ENCODE data around the gene SCEL.

The SCEL gene

GRCh38 chr13:77623806-77624205 is 88.3 kb downstream of the SCEL start:
- Histone ChIP-seq H3K79me2 (ENCODE audit: low read length) (no peaks in the 10 kb centered on the region), H3K36me3 (replicated peaks; ENCODE audit: insufficient read depth, low read length) (no peaks in the 10 kb centered on the region), H2AFZ (ENCODE audit: low read length) (no peak overlapping the region), H3K4me3 (ENCODE audit: low read length) (no peak overlapping the region), H3K27me3 (replicated peaks; ENCODE audit: insufficient read depth, low read length) (no peaks in the 10 kb centered on the region), H3K9me2 (replicated peaks; ENCODE audit: insufficient read depth, low read length) (no peaks in the 10 kb centered on the region), H3K4me2 (ENCODE audit: low read depth, low read length) (no peak overlapping the region), H3K27ac (ENCODE audit: low read length) (no peak overlapping the region), H3K9me3 (replicated peaks; ENCODE audit: insufficient read depth, low read length) (no peaks in the 10 kb centered on the region), H3F3A (ENCODE audit: insufficient read depth, low read length) (no peaks in the 10 kb centered on the region), H4K20me1 (ENCODE audit: insufficient read depth, low read length) (no peaks in the 10 kb centered on the region), H3K9ac (ENCODE audit: low read length) (no peak overlapping the region), H3K4me1 (ENCODE audit: low read length) (no peaks in the 10 kb centered on the region)
- no peak for TF ChIP-seq EZH2 (optimal IDR thresholded peaks at IDR 0.05; ENCODE audit: low read depth, low read length)
- no peak for TF ChIP-seq EZH2phosphoT487 (IDR thresholded peaks at IDR 0.05; ENCODE audit: low read length)
- TF ChIP-seq CTCF (IDR thresholded peaks at IDR 0.05; ENCODE audit: low read length): no peak
- no peak for DNase-seq

GRCh38 chr13:77628170-77628569 is 92.7 kb downstream of the SCEL start:
- Histone ChIP-seq H3K27ac (ENCODE audit: low read length) (no peak overlapping the region), H3K4me1 (ENCODE audit: low read length) (no peaks in the 10 kb centered on the region), H3K4me3 (ENCODE audit: low read length) (no peak overlapping the region), H3K9ac (ENCODE audit: low read length) (no peak overlapping the region), H3K9me2 (replicated peaks; ENCODE audit: insufficient read depth, low read length) (no peaks in the 10 kb centered on the region), H3K36me3 (replicated peaks; ENCODE audit: insufficient read depth, low read length) (no peaks in the 10 kb centered on the region), H3F3A (ENCODE audit: insufficient read depth, low read length) (no peaks in the 10 kb centered on the region), H2AFZ (ENCODE audit: low read length) (no peak overlapping the region), H3K79me2 (ENCODE audit: low read length) (no peaks in the 10 kb centered on the region), H4K20me1 (ENCODE audit: insufficient read depth, low read length) (no peaks in the 10 kb centered on the region), H3K27me3 (replicated peaks; ENCODE audit: insufficient read depth, low read length) (no peaks in the 10 kb centered on the region), H3K4me2 (ENCODE audit: low read depth, low read length) (no peak overlapping the region), H3K9me3 (replicated peaks; ENCODE audit: insufficient read depth, low read length) (no peaks in the 10 kb centered on the region)
- TF ChIP-seq EZH2phosphoT487 (IDR thresholded peaks at IDR 0.05; ENCODE audit: low read length): no peak
- TF ChIP-seq EZH2 (optimal IDR thresholded peaks at IDR 0.05; ENCODE audit: low read depth, low read length): no peak
- no peak for TF ChIP-seq CTCF (IDR thresholded peaks at IDR 0.05; ENCODE audit: low read length)
- DNase-seq: no peak

GRCh38 chr13:77637588-77637987 is 102.1 kb downstream of the SCEL start:
- no peak overlapping the region for H2AFZ ChIP-seq (ENCODE audit: low read length)

More at GRCh38 chr13:77637588-77637987, 102.1 kb downstream of the SCEL start:
- no peak for DNase-seq
- no peaks in the 10 kb centered on the region for H4K20me1 ChIP-seq (ENCODE audit: insufficient read depth, low read length)
- no peak overlapping the region for H3K27ac ChIP-seq (ENCODE audit: low read length)
- no peak overlapping the region for H3K4me2 ChIP-seq (ENCODE audit: low read depth, low read length)
- no peaks in the 10 kb centered on the region for H3K79me2 ChIP-seq (ENCODE audit: low read length)
- no peaks in the 10 kb centered on the region for H3K9me3 ChIP-seq (replicated peaks; ENCODE audit: insufficient read depth, low read length)
- no peaks in the 10 kb centered on the region for H3K36me3 ChIP-seq (replicated peaks; ENCODE audit: insufficient read depth, low read length)
- no peaks in the 10 kb centered on the region for H3K27me3 ChIP-seq (replicated peaks; ENCODE audit: insufficient read depth, low read length)
- no peaks in the 10 kb centered on the region for H3K4me1 ChIP-seq (ENCODE audit: low read length)
- H3K9me2 ChIP-seq (replicated peaks; ENCODE audit: insufficient read depth, low read length): no peaks in the 10 kb centered on the region
- no peak overlapping the region for H3K4me3 ChIP-seq (ENCODE audit: low read length)
- no peaks in the 10 kb centered on the region for H3F3A ChIP-seq (ENCODE audit: insufficient read depth, low read length)
- TF ChIP-seq CTCF (IDR thresholded peaks at IDR 0.05; ENCODE audit: low read length) (no peak), EZH2 (optimal IDR thresholded peaks at IDR 0.05; ENCODE audit: low read depth, low read length) (no peak), EZH2phosphoT487 (IDR thresholded peaks at IDR 0.05; ENCODE audit: low read length) (no peak)
- no peak overlapping the region for H3K9ac ChIP-seq (ENCODE audit: low read length)

Data from MM.1S (cell line).